Measurements from ENCODE around the gene HLA-DMA.
A peak's percentile ranks its signal among the peaks of the same experiment; 100 is the strongest.

The HLA-DMA gene

DNA sequence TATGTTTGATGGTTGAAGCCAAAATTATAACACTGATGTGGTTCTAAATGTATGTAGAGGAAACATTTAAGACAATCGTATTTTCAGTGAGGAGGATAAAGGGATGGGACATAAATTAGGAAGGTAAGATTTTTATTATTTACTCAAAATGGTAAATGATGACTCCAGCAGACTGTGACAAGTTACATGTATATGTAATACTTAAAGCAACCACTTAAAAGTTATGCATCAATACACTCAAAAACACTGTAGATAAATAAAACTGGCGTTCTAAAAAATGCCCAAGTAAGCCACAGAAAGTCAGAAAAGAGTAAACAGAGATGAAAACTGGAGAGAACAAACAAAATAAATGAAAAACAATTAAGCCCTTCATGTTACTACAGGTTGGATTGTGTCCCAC, 30.8 kb downstream of the HLA-DMA start:
- no peak for DNase-seq

GRCh38 chr6:32920715-32921114, 32.2 kb downstream of the HLA-DMA start:
- DNase-seq, result no peak

- DNase-seq, result no peak
Observed at GRCh38 chr6:32912951-32913350, 39.9 kb downstream of the HLA-DMA start.

- DNase-seq, result no peak
Observed at GRCh38 chr6:32908897-32909296, 44.0 kb downstream of the HLA-DMA start.

GRCh38 chr6:32906539-32906938, 46.4 kb downstream of the HLA-DMA start:
- peak; percentile 80 for DNase-seq

DNA sequence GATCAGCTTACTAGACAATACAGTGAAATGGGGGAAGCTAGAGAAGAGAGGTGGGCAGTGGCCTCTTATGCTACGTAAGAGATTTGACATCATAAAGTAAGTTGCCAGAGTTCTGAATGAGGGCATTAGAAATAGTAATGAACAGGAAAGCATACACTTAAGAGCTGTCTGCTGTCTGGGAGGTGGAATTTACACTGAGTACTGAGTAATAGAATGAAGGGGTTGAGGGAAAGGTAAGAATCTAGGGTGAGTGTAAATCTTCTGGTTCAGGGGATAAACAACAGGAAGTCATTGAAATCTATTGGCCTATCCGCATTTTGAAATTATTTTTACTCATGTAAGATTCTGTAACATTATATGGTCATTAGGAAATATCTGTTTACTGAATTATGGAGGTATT, 47.8 kb downstream of the HLA-DMA start:
- no peak for DNase-seq

- no peak for DNase-seq
Observed at GRCh38 chr6:32903952-32904351, 48.9 kb downstream of the HLA-DMA start.

Measured in HCEC 1CT (cell line).